Gastroesophageal sphincter (tissue), 3 donors: ENCODE measurements around the gene MPO.

Experiments used
- EP300 ChIP-seq: sonication (generic); formaldehyde crosslinking; IDR thresholded peaks from one replicate; pipeline ENCODE4 v1.6.1; 2017; ENCODE audit warnings: antibody characterized with exemption, mild to moderate bottlenecking
- POLR2A ChIP-seq, 2 donors: fragments of 450-650 bp; IDR thresholded peaks; one replicate each; pipeline ENCODE4 v1.6.1; 2017; ENCODE audit warnings: antibody characterized with exemption in 2 of 2, mild to moderate bottlenecking in 2 of 2, moderate library complexity in 1 of 2
- TF ChIP-seq, protein P1 (sequence below), 4 experiments: fragments of 200-600 bp in 2 of 4; fragments of 450-650 bp in 2 of 4; sonication (generic) in 1 of 4; IDR thresholded peaks; one replicate each; pipeline ENCODE4 v1.5.1; 2017 to 2019; ENCODE audit warnings: antibody characterized with exemption in 4 of 4, mild to moderate bottlenecking in 2 of 4, moderate library complexity in 2 of 4

DNA sequence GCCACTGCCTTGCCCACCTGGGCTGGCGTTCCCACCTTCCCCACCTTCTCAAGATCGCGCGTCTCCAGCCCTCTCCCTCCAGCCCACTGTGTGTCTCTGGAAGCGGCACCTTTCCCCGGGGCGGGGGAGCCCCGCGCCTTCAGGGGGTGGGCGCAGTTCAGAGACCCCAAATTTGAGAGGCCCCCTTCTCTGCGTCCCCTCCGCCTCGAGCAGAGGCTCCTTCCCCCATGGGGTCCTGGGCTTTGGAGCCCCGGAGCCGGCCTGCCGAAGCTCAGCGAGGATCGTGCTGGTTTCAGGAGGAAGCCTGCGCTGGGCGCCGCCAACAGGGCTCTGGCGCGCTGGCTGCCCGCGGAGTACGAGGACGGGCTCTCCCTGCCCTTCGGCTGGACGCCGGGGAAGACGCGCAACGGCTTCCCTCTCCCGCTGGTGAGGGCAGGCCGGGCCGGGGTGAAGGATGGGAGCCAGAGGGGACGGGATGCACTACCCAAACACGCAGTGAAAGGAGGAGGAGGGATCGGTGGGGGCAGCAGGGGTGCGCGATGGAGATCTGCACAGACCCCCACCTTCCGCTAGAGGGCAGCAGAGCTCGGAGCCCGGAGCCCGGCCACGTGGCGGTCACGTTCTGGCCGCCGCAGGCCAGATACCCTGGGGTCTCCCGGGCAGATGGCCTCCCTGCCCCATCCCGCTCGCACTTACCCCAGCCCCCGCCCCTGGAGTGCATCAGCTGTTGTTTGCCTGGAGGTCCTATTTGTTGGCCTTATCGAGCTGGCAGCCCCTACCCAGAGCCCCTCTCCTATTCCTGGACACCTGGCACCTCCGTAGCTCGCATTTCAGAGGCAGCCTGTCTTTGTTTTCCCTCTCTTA is 31.2 kb downstream of the MPO start:
- no peak for TF ChIP-seq POLR2A (IDR thresholded peaks at IDR 0.05)
- TF ChIP-seq, protein P1, sequence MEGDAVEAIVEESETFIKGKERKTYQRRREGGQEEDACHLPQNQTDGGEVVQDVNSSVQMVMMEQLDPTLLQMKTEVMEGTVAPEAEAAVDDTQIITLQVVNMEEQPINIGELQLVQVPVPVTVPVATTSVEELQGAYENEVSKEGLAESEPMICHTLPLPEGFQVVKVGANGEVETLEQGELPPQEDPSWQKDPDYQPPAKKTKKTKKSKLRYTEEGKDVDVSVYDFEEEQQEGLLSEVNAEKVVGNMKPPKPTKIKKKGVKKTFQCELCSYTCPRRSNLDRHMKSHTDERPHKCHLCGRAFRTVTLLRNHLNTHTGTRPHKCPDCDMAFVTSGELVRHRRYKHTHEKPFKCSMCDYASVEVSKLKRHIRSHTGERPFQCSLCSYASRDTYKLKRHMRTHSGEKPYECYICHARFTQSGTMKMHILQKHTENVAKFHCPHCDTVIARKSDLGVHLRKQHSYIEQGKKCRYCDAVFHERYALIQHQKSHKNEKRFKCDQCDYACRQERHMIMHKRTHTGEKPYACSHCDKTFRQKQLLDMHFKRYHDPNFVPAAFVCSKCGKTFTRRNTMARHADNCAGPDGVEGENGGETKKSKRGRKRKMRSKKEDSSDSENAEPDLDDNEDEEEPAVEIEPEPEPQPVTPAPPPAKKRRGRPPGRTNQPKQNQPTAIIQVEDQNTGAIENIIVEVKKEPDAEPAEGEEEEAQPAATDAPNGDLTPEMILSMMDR (IDR thresholded peaks at IDR 0.05), result peak; percentile 72 to 99 (median 90)
- no peak for TF ChIP-seq EP300
